Measurements from ENCODE around the gene MPP2.

GRCh38 chr17:43842975-43843325, 64.4 kb downstream of the MPP2 start:
- TF ChIP-seq POLR2A (IDR thresholded peaks at IDR 0.05; ENCODE audit: low read depth, low read length) (no peak), POLR2AphosphoS5 (IDR thresholded peaks at IDR 0.05; ENCODE audit: low read depth, low read length) (no peak)
